Measurements from ENCODE around the gene DRAM2.

DNA sequence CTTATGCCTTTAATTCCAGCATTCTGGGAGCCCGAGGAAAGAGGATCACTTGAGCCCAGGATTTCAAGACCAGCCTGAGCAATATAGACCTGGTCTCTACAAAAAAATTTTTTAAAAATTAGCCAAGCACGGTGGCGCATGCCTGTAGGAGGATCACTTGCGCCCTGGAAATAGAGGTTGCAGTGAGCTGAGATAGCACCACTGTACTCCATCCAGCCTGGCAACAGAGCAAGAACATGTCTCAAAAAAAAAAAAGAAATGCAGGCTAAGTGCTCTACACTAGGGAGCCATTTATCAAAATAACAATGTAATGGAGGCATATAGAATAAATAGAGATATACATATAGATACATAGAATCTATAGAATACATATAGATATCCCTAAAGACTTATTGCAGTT, 23.5 kb upstream of the DRAM2 start:
- TF ChIP-seq, protein P1, sequence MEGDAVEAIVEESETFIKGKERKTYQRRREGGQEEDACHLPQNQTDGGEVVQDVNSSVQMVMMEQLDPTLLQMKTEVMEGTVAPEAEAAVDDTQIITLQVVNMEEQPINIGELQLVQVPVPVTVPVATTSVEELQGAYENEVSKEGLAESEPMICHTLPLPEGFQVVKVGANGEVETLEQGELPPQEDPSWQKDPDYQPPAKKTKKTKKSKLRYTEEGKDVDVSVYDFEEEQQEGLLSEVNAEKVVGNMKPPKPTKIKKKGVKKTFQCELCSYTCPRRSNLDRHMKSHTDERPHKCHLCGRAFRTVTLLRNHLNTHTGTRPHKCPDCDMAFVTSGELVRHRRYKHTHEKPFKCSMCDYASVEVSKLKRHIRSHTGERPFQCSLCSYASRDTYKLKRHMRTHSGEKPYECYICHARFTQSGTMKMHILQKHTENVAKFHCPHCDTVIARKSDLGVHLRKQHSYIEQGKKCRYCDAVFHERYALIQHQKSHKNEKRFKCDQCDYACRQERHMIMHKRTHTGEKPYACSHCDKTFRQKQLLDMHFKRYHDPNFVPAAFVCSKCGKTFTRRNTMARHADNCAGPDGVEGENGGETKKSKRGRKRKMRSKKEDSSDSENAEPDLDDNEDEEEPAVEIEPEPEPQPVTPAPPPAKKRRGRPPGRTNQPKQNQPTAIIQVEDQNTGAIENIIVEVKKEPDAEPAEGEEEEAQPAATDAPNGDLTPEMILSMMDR (IDR thresholded peaks at IDR 0.05; ENCODE audit: low read length), result no peak
- TF ChIP-seq EZH2 (IDR thresholded peaks at IDR 0.05; ENCODE audit: borderline replicate concordance, low read length), result no peak

All from OCI-LY1 (cell line).